ENCODE measurements around the gene NT5E.

The NT5E gene

DNA sequence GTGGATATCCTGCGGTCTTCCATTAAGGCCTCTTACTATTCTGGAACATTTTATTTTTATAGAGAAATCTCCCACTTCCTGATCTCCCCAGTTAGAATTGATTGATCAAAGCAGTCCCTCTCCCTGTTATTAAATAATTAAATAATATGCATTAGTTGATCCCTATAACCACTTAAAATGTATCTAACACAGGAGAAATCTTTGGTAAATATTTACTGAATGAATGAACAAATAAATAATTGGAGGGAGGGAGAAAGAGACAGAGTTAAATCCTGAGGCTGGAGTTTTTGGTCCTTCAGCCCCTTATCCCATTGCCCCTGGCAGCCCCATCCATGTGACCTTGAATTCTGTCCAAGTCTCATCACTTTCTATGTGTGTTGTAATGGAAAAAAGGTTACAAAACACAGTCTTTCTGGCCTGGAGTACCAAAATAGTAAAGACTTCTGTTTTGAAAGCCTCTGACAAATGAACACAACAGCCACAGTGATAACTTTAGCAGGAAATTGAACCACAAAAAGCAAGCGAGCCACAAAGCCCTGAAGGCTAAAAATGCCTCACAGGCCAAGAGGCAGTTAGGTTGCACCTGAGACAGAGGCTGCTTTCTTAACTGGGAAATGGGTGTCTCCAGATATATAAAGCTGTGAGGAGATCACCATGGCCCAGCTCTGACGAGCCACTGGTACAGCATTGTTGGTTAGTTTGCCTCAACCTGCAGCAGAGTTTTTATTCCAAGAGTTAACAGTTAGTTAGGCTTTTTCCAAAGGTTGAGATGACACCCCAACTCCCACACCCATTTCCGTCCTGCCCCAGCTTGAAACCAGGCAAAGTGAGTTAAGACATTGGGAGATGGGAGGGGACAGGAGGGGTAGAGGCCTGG, 11.3 kb downstream of the NT5E start:
- no peak for DNase-seq

GRCh38 chr6:85461798-85462170, 11.9 kb downstream of the NT5E start:
- DNase-seq, result no peak

- no peak for DNase-seq
Measured at GRCh38 chr6:85462673-85463072, 12.8 kb downstream of the NT5E start.

- DNase-seq, result no peak
Measured at GRCh38 chr6:85463621-85464259, 13.9 kb downstream of the NT5E start.

DNA sequence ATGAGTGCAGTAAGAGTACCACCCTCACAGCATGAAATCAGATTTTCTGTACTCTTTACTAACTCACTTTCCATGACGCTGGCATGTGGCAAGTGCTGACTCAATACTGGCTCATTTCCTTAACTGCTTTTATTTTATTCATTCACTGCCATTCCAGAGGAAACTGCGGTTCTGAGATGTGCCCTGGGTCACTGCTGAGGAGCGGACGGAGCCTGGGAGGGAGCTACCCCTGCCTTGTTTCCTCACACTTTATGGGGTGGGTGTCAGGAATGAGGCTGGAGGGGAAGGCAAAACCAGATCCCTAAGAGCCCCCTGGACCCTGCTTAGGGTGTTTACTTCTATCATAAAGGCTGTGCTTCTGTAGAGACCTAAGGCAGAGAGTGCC, 14.4 kb downstream of the NT5E start:
- DNase-seq, result peak; percentile 73

DNA sequence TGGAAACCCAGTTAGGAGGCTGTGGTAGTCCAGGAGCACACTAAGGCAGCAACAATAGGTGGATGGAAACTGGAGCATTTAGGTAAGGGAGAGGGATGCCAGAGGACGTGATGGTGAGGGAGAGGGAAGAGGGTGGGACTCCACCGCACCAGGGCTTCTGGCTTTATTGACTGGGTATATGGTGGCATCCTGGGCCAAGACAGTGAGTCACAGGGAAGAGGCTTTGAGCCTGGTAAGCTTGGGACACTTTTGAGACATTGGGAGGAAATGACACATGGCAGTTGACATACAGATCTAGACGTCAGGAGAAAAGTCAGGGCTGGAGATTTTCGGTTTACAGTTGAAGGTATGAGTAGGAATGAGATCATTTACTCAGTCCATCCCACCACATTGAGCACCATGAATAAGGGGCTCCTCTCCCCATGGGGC, 14.9 kb downstream of the NT5E start:
- DNase-seq, result peak; percentile 57

DNA sequence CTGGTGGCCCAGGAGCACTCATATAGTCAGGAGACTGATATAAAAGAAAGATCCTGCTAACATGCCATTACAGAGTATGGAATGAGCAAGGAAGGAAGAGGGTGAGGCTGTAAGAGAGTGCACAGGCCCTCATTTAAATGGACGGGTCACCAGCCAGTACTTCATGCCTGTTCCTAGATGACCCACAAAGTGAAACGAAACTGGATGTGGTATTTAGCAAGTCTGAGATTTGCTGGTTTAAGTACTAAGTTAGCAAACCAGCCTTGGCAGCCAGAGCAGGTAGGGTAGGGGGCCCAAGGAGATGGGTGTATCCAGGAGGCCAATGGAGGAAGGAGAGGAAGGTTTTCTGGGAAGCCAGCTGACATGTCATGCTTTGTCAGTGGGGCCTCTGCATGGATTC, 15.9 kb downstream of the NT5E start:
- no peak for DNase-seq

DNA sequence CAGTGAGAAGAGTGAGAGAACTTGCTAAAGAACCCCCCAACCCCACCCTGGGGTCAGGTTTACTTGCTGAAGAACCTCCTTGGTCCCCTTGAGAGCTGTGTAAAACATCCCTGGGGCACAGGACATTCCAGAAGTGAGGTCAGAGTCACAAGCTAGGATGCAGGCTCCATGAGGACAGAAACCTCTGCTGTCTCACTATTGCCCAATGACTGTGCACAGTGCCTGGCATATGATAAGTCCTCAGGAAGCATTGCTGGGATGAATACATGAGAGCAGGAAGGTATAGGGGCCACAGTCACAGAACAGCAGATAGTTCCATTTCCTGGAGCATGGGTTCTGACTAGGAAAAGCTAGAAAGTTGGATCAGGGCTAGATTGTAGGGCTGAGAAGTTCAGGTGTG, 18.4 kb downstream of the NT5E start:
- peak; percentile 14 for DNase-seq

DNA sequence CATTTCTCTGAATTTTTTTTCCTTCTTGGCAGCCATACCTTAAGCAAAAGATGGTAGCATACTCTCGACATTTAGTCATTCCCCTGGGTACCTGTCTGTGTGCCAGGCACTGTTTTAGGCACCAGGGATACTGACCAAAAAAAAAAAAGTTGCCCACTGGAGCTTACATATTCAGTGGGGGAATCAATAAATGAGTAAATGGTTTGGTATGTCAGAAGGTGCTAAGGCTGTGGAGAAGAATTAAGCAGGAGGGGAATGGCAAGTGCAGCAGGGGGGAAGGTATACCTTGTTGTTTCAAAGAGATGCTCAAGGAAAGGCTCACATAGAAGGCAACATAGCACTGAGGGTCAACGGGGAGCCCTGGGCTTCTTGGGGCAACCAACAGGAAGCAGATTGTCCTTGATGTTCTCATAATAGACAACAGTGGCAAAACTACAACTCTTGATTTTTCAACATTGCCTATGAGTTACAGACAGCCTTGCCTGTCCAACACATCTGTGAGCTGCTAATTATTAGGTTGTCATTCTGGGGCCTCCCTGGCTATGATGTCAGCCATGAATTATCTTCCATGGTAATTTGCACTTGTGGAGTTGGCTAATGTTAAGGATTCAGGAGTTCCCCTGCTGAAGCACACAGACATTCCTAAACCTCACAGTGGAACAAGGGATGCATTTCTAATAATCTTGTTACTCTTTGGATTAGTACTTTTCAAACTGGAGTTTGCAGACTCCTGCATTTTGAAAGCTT, 19.6 kb downstream of the NT5E start:
- DNase-seq, result no peak

GRCh38 chr6:85470023-85470410, 20.1 kb downstream of the NT5E start:
- no peak for DNase-seq

DNA sequence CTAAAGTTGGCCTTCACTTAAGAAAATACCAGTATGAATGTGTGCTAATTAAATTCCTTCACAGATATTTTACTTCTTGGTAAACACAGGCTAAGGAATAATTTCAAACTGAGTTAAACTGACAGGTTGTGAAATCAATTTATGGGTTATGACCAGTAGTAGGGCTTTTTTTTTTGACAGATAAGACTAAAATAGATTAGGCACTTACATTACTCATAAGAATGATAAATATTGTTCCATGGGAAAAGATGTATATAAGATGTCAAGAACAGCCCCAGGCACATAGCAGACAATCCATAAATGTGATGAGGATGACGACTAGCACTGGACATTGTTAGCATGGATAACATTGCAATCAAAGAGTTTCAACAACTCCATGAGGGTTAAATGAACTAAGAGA, 22.9 kb downstream of the NT5E start:
- DNase-seq, result no peak

DNA sequence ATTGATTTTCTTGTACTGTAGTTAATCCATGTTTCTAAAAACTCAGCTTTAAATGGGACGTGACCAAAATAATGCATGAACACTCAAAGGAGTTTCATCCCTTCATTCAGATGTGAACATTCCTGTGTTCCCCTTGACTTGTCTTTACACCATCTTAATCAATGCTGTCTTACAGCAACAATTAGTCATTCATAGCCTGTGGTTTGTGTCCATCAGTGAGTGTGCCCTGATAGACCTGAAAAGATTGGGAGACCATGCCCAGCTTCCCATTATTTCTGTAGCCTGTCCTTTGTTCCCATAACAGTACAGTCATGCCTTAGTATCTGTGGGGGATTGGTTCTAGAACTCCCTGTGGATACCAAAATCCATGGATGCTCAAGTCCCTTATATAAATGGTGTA, 23.9 kb downstream of the NT5E start:
- DNase-seq, result no peak

- DNase-seq, result no peak
Measured at GRCh38 chr6:85476532-85476931, 26.6 kb downstream of the NT5E start.

GRCh38 chr6:85479208-85479607, 29.3 kb downstream of the NT5E start:
- DNase-seq, result no peak

DNA sequence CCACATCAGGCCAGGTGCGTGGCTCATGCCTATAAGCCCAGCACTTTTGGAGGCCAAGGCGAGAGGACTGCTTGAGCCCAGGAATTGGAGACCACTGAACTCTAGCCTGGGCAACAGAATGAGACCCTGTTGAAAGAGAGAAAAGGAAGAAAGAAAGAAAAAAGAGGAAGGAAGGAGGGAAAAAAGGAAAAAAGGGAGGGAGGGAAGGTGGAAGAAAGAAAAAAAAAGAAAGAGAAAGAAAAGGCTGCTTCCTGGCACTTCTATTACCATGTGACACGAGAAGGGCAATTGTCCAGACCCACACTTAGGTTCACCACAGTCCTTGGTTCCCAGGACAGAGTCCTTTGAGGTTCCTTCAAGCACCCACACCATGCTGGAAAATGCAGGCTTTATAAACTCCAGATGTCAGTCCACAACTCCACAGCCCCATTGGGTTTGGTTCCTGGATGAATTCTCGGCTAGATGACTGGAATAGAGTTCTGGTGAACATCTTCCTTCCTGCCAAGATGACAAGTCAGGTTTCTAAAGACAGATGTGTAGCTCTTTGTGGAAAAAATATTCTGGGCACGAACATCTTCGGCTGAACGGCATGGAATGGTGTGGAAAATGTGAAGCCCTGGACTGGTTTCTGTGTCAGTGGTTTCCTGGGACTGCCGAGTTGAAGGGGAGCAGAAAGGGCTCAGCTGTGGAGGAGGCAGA, 32.5 kb downstream of the NT5E start:
- no peak for DNase-seq

- DNase-seq, result peak; percentile 73
Measured at GRCh38 chr6:85482905-85483700, 33.2 kb downstream of the NT5E start.

GRCh38 chr6:85483846-85484245, 34.0 kb downstream of the NT5E start:
- no peak for DNase-seq

DNA sequence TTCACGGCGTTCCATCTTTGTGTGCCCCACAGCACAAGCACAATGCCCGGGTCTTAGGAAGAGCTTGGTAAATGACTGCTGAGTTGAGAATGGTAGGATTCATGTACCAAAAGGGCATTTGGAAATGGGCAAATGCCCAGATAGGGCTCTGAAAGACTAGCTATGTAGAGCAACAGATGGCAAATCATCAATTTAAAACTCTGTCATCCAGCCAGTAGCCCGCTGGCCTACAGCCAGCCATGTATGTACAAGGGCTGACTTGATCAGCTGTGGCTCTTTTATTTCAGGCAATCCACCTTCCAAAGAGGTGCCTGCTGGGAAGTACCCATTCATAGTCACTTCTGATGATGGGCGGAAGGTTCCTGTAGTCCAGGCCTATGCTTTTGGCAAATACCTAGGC, 35.1 kb downstream of the NT5E start:
- DNase-seq, result no peak

DNA sequence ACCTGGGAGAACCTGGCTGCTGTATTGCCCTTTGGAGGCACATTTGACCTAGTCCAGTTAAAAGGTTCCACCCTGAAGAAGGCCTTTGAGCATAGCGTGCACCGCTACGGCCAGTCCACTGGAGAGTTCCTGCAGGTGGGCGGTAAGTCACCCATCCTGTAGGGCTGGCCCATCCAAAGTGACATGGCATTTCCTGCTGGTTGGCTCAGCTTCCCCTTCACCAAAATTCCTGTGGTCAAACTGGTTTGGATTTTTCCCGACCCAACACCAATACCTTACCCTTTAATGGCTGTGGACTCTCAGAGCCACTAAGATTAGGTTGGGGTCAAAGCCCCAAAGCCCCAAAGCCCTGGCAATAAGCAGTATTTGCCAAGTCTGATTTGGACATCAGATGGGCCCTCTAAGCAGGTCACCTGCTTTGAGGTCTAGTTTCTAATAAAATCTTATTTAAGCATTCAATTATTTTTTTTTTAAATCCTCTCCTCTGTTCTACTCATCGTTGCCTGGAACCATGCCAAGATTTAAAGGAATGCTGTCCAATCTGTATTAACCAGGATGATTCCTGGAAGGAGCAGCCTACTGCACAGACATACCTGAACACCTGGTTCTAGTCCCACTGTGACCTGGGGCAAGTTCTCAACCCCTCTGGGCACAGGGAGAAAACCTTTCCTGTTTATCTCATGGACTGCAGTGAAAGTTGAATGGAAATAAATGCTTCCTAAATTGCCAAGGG, 40.8 kb downstream of the NT5E start:
- no peak for DNase-seq

DNA sequence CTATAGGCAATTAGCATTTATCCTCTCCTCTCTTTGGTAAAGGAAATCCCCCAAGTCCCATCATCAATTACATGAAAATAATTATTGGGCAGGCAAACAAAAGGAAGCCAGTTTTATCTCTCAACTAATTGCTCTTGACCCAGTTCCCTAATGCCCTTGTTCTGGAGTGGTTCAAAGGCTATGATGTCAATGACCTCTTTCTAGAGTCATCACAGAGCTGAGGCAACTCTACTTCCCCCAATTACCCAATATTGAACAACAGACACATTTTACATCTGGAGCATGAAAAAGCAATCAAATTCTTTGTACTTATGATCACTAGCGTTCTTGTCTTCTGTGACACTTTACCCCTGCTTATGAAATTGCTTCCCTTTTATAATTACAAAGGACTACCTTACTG, 43.5 kb downstream of the NT5E start:
- no peak for DNase-seq

All from T1000 (cell line).